HCT116 (cell line): ENCODE results near the gene TP53TG5. TPM values are rescaled to one million over a fixed set of nuclear protein-coding genes. Genes with fewer than 3 reads are reported as not detected.

Source experiments
- ATAC-seq: fragments of 200-7000 bp; cut with Tn5 transposase; 2 replicates; pipeline ENCODE4 v1.9.1; 2020; ENCODE audit warnings: mild to moderate bottlenecking, moderate library complexity
- BruUV-seq: library from RNA; stranded (reverse); fragments of 400-500 nt; replicated peaks from 2 replicates; lab custom pipeline; 2021; lab: Mats Ljungman, UMichigan
- CTCF ChIA-PET: fragments of 300-600 bp; sonication (Branson Sonifier 250); formaldehyde crosslinking; loops from one replicate; lab custom pipeline; 2021; ENCODE audit warnings: antibody characterized with exemption; lab: Charles Lee
- POLR2A ChIA-PET: fragments of 300-600, 350-600 bp; sonication (Branson Sonifier 250); formaldehyde crosslinking; loops from one replicate; lab custom pipeline; 2021; ENCODE audit warnings: antibody characterized with exemption; lab: Charles Lee
- RAD21 ChIA-PET, 2 experiments: fragments of 300-600 bp; sonication (Branson Sonifier 250); formaldehyde crosslinking; loops; one replicate each; lab custom pipeline; 2023; ENCODE audit warnings: low total read pairs in 2 of 2; ENCODE audit not compliant: uncharacterized antibody in 2 of 2, unreplicated experiment in 2 of 2, low non-redundant PET in 1 of 2; lab: Charles Lee
- DNase-seq: peaks from one replicate; pipeline ENCODE4 v3.0.0-alpha.2; 2010; ENCODE audit warnings: low read depth, low spot score
- H2AFZ ChIP-seq: fragments of 200-600 bp; shearing (Covaris generic), sonication (generic); 2 replicates; pipeline ENCODE4 v1.6.1; 2017; ENCODE audit warnings: low read depth, mixed run types, mixed read lengths, antibody characterized with exemption, low read length; ENCODE audit not compliant: poor library complexity, severe bottlenecking
- H3K27ac ChIP-seq: 2 replicates; pipeline ENCODE4 v1.5.1; 2012; ENCODE audit warnings: low read depth, low read length
- H3K27me3 ChIP-seq: fragments of 200-600 bp; sonication (generic); 2 replicates; pipeline ENCODE4 v1.6.1; 2016; ENCODE audit warnings: mixed run types, low read length, mixed read lengths; ENCODE audit not compliant: insufficient read depth
- H3K36me3 ChIP-seq, 2 experiments: fragments of 200-500 bp in 1 of 2; fragments of 200-600 bp in 1 of 2; sonication (Bioruptor generic) in 1 of 2; sonication (generic) in 1 of 2; 2 replicates each; pipeline versions ENCODE4 v1.5.1 to v1.6.1; 2014 to 2016; ENCODE audit warnings: low read length in 2 of 2, inconsistent platforms in 1 of 2, mixed read lengths in 1 of 2, mixed run types in 1 of 2; ENCODE audit not compliant: insufficient read depth in 2 of 2, control insufficient read depth in 1 of 2
- H3K4me1 ChIP-seq, 2 experiments: fragments of 200-600 bp in 1 of 2; sonication (generic) in 1 of 2; 2 replicates each; pipeline versions ENCODE4 v1.5.1 to v1.6.1; 2012 to 2017; ENCODE audit warnings: low read length in 2 of 2, inconsistent platforms in 1 of 2, mild to moderate bottlenecking in 1 of 2, mixed read lengths in 1 of 2, mixed run types in 1 of 2, moderate library complexity in 1 of 2; ENCODE audit not compliant: insufficient read depth in 2 of 2, control insufficient read depth in 1 of 2
- H3K4me2 ChIP-seq: fragments of 200-600 bp; sonication (generic); 2 replicates; pipeline ENCODE4 v1.6.1; 2017; ENCODE audit warnings: mixed run types, low read length, mixed read lengths
- H3K4me3 ChIP-seq, 2 experiments: fragments of 200-600 bp in 1 of 2; sonication (generic) in 1 of 2; replicated peaks in 1 of 2; 2 replicates each; pipeline ENCODE4 v1.5.1; 2011 to 2016; ENCODE audit warnings: low read length in 2 of 2, control low read depth in 1 of 2, low read depth in 1 of 2, mild to moderate bottlenecking in 1 of 2, mixed read lengths in 1 of 2, mixed run types in 1 of 2
- H3K79me2 ChIP-seq: fragments of 200-600 bp; sonication (generic); 2 replicates; pipeline ENCODE4 v1.6.1; 2017; ENCODE audit warnings: mild to moderate bottlenecking, mixed run types, low read length, moderate library complexity, mixed read lengths; ENCODE audit not compliant: insufficient read depth
- H3K9ac ChIP-seq: fragments of 200-600 bp; sonication (generic); 2 replicates; pipeline ENCODE4 v1.6.1; 2016; ENCODE audit warnings: low read length, mixed read lengths
- H3K9me2 ChIP-seq: fragments of 200-600 bp; sonication (generic), shearing (Covaris generic); 2 replicates; pipeline ENCODE4 v1.6.1; 2017; ENCODE audit warnings: mixed run types, mild to moderate bottlenecking, moderate library complexity; ENCODE audit not compliant: insufficient read depth
- H3K9me3 ChIP-seq, 2 experiments: fragments of 200-500 bp in 1 of 2; fragments of 200-600 bp in 1 of 2; sonication (Bioruptor generic) in 1 of 2; sonication (generic) in 1 of 2; 2 replicates each; pipeline ENCODE4 v1.6.1; 2014 to 2017; ENCODE audit warnings: low read length in 2 of 2, mixed read lengths in 2 of 2, inconsistent platforms in 1 of 2, low read depth in 1 of 2, mild to moderate bottlenecking in 1 of 2, mixed run types in 1 of 2, moderate library complexity in 1 of 2; ENCODE audit not compliant: control insufficient read depth in 1 of 2, insufficient read depth in 1 of 2
- H4K20me1 ChIP-seq: fragments of 200-600 bp; sonication (generic), shearing (Covaris generic); 2 replicates; pipeline ENCODE4 v1.6.1; 2017; ENCODE audit warnings: mixed run types, mild to moderate bottlenecking, moderate library complexity; ENCODE audit not compliant: insufficient read depth
- ATF3 ChIP-seq: IDR thresholded peaks from 2 replicates; pipeline ENCODE4 v1.6.1; 2012
- CBX3 ChIP-seq: IDR thresholded peaks from 2 replicates; pipeline ENCODE4 v1.6.1; 2012; ENCODE audit warnings: low read depth
- CEBPB ChIP-seq: IDR thresholded peaks from 2 replicates; pipeline ENCODE4 v1.6.1; 2012; ENCODE audit warnings: low read depth
- EGR1 ChIP-seq: IDR thresholded peaks from 2 replicates; pipeline ENCODE4 v1.6.1; 2012; ENCODE audit warnings: low read depth
- ELF1 ChIP-seq: IDR thresholded peaks from 2 replicates; pipeline ENCODE4 v1.6.1; 2012; ENCODE audit warnings: low read depth, borderline replicate concordance
- EZH2 ChIP-seq: fragments of 200-600 bp; sonication (generic); IDR thresholded peaks from 2 replicates; pipeline ENCODE4 v1.6.1; 2017; ENCODE audit warnings: antibody characterized with exemption, mixed run types
- EZH2phosphoT487 ChIP-seq: fragments of 200-600 bp; IDR thresholded peaks from 2 replicates; pipeline ENCODE4 v1.6.1; 2018; ENCODE audit warnings: antibody characterized with exemption, borderline replicate concordance
- JUND ChIP-seq: IDR thresholded peaks from 2 replicates; pipeline ENCODE4 v1.6.1; 2012
- POLR2A ChIP-seq: IDR thresholded peaks from 2 replicates; pipeline ENCODE4 v1.7.0; 2011; ENCODE audit warnings: borderline replicate concordance; ENCODE audit not compliant: insufficient read depth, insufficient read length; ENCODE audit errors: extremely low read depth
- RAD21 ChIP-seq: IDR thresholded peaks from 2 replicates; pipeline ENCODE4 v1.6.1; 2012; ENCODE audit warnings: low read depth, mild to moderate bottlenecking
- REST ChIP-seq: IDR thresholded peaks from 2 replicates; pipeline ENCODE4 v1.6.1; 2012; ENCODE audit warnings: low read depth
- SIN3A ChIP-seq: IDR thresholded peaks from 2 replicates; pipeline ENCODE4 v1.6.1; 2012; ENCODE audit warnings: low read depth
- SP1 ChIP-seq: IDR thresholded peaks from 2 replicates; pipeline ENCODE4 v1.6.1; 2012; ENCODE audit warnings: low read depth
- SRF ChIP-seq: IDR thresholded peaks from 2 replicates; pipeline ENCODE4 v1.6.1; 2012; ENCODE audit warnings: low read depth
- TCF7L2 ChIP-seq: IDR thresholded peaks from 2 replicates; pipeline ENCODE4 v1.7.0; 2011; ENCODE audit warnings: borderline replicate concordance, inconsistent platforms; ENCODE audit not compliant: insufficient read depth, insufficient read length; ENCODE audit errors: extremely low read depth
- YY1 ChIP-seq: IDR thresholded peaks from 2 replicates; pipeline ENCODE4 v1.6.1; 2011; ENCODE audit warnings: low read length, low read depth, moderate library complexity, mild to moderate bottlenecking; ENCODE audit not compliant: insufficient replicate concordance; ENCODE audit errors: extremely low read depth
- ZBTB33 ChIP-seq: IDR thresholded peaks from 2 replicates; pipeline ENCODE4 v1.6.1; 2011; ENCODE audit warnings: mild to moderate bottlenecking, low read length, moderate library complexity; ENCODE audit not compliant: insufficient replicate concordance; ENCODE audit errors: extremely low read depth
- ZFX ChIP-seq: fragments of 450-650 bp; IDR thresholded peaks from 2 replicates; pipeline ENCODE4 v1.6.1; 2017
- ZNF274 ChIP-seq: fragments of 200-500 bp; sonication (Bioruptor generic); IDR thresholded peaks from 2 replicates; pipeline ENCODE4 v1.6.1; 2014; ENCODE audit warnings: mild to moderate bottlenecking, low read depth, low read length, inconsistent platforms
- intact Hi-C: fragments of 100-400 bp; cut with micrococcal nuclease; formaldehyde crosslinking; loops from 2 replicates; pipeline ENCODE4 v1.10.0; 2022
- total RNA-seq: library from RNA; stranded (reverse); gene quantifications from one replicate; pipeline ENCODE4 v1.2.1, GENCODE V29; 2021; ENCODE audit not compliant: unreplicated experiment
- TF ChIP-seq, protein P1 (sequence below): IDR thresholded peaks from 2 replicates; pipeline ENCODE4 v1.6.1; 2012

Gene TP53TG5
- total RNA-seq, 1 experiment from 2014 or later = 0.76 TPM

DNA sequence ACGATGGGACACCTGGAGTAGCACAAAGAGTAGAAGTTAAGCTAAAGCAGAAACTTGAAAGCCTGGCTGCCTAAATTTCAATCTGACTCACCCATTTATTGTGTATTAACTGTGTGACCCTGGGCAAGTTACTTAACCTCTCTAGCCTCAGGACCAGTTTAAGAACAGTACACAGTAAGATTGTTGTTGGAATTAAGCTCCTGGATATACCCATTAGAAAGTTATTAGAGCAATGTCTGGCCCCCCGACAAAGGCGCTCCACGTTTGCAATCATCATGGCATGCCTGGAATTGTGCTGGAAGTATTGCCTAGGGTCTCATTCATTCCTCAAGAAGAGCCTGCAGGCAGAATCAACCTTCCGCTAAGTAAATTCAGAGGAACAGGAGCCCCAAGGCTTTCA lies 31.3 kb downstream of the TP53TG5 start:
- peak overlapping the region; percentile 80 for H3K9ac ChIP-seq
- H3K79me2 ChIP-seq = peaks cover 63% of the 10 kb centered on the region
- H3K9me3 ChIP-seq = no peaks in the 10 kb centered on the region
- H2AFZ ChIP-seq = no peak overlapping the region
- TF ChIP-seq ATF3 (no peak), CEBPB (no peak), SRF (no peak), POLR2A (no peak), ELF1 (no peak), YY1 (no peak), JUND (no peak), RAD21 (no peak), EZH2 (no peak), SIN3A (no peak), ZBTB33 (no peak), ZNF274 (no peak), TCF7L2 (no peak), ZFX (no peak), EZH2phosphoT487 (no peak), REST (no peak), SP1 (no peak), CBX3 (no peak), EGR1 (no peak)
- TF ChIP-seq, protein P1, sequence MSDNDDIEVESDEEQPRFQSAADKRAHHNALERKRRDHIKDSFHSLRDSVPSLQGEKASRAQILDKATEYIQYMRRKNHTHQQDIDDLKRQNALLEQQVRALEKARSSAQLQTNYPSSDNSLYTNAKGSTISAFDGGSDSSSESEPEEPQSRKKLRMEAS = no peak
- peak overlapping the region; percentile 82 to 84 for H3K4me3 ChIP-seq
- ChIA-PET CTCF (interaction anchor here (1.8 kb wide), 1 partner anchor 16 kb away, joined by 7 read pairs; the partner anchor contains the start of gene SYS1), RAD21 (interaction anchor here in 1 of 2 experiments (1.2 kb wide), 1 partner anchor 10 kb away, joined by 3 read pairs; no protein-coding TSS in a partner anchor), POLR2A (interaction anchor here (1.2 to 4.7 kb wide), 6 partner anchors 8 to 61 kb away, joined by 4 to 55 read pairs (median 16); partner anchors contain the start of gene SYS1)
- H3K4me1 ChIP-seq = peaks cover 57 to 67% of the 10 kb centered on the region in 2 experiments
- H3K9me2 ChIP-seq = no peaks in the 10 kb centered on the region
- no peaks in the 10 kb centered on the region; a peak in 1 of 4 replicates for H3K36me3 ChIP-seq
- H4K20me1 ChIP-seq = no peaks in the 10 kb centered on the region
- peak overlapping the region; percentile 91 for H3K4me2 ChIP-seq
- ATAC-seq (no peak), DNase-seq (no peak)
- intact Hi-C loops = no loop called here
- H3K27ac ChIP-seq = peak overlapping the region; percentile 82
- no peaks in the 10 kb centered on the region for H3K27me3 ChIP-seq
- no TSS peak for BruUV-seq
